ENCODE data around the gene THEM4.
"Not testable (repeated sequence)": the region's sequence is repeated elsewhere in the genome, so short reads cannot be mapped to it uniquely, and the experiment has no call there.

The THEM4 gene

GRCh38 chr1:151934048-151934493 lies 24.8 kb upstream of the THEM4 start:
- DNase-seq: no peak

- no peak for DNase-seq
These were observed 15.6 kb upstream of the THEM4 start for GRCh38 chr1:151924691-151925587.

GRCh38 chr1:151923422-151923821 lies 14.1 kb upstream of the THEM4 start:
- DNase-seq: no peak

GRCh38 chr1:151920149-151920548 lies 10.8 kb upstream of the THEM4 start:
- no peak for DNase-seq

DNA sequence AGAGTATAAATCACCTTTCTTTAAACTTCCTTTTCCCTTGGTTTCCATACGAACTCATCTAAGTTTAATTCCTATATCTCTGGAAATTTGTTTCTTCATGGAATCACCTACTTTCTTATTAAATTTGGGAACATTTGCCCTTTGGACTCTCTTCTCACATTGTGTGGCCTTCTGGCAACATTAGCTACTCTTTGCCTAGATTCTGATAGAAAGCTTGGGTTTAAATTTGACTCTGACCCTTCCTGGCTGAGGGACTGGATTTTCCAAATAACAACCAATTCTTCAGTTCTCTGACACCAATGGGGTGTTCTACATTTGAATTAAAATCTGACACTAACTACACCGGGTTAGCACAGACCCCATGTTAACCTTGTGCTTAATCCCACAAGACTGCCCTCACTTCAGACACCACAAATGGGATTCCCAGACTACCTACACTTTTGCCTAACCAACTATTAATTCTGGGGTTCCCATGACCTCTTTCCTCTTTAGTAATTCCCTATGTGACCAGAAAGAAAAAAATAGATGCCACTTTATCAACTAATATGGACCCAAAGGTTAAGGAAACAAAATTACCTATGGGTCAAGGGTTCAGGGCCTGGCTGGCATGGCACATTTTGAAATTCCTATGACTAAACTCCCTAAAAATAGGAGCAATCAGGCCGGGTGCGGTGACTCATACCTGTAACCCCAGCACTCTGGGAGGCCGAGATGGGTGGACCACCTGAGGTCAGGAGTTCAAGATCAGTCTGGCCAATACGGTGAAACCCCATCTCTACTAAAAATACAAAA lies 9.7 kb upstream of the THEM4 start:
- DNase-seq: no peak

- no peak for DNase-seq
These were observed 8.8 kb upstream of the THEM4 start for GRCh38 chr1:151918156-151918555.

DNA sequence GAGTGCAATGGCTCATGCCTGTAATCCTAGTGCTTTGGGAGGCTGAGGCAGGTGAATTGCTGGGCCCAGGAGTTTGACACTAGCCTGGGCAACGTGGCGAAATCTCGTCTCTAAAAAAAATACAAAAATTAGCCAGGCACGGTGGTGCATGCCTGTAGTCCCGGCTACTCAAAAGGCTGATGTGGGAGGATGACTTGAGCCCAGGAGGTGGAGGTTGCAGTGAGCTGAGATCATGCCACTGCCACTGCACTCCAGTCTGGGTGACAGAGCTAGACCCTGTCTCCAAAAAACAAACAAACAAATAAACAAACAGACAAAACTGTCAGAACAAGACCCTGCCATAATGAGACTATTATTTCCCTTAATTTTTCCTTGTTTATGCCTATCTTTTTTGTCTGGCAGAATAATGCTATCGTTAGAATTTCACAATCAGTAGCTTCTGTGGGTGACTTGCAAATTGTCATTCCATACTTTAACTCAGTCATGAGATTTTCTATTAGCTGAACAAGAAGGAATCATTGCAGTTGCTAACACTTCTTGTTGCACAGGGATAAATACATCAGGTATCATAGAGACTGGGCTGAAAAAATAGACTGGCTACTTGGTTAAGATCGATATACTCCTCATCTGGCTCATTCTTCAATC lies 7.5 kb upstream of the THEM4 start:
- no peak for DNase-seq

DNA sequence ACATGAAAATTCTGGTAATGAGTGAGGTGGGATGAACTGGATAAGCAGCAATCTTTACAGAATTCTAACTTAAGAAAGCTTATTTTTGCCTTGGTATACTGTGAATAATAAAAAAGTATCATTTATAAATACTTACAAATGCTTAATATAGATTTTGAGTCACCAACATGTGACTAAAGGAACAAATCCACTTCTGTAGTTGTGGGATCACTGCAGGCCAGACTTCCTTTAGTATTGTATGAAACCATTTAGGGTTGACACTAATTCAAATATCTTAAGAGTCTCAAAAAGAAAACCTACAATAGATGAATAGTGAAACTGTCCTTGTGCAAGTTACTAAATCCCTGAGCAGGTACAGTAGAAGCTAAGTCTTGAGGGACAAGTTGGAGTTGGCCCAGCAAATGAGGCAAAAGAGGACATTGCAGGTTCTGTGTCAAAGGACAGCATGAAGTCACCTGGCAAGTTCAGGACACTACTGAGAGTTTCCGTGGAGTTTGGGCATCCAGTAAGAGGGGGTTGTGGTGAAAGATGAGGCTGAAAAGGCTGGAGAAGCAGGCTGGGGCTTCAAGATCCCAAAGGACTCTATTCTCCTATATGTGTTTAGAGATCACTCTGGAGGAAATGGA lies 5.9 kb upstream of the THEM4 start:
- DNase-seq: no peak

- DNase-seq: no peak
These were observed 4.8 kb upstream of the THEM4 start for GRCh38 chr1:151914076-151914475.

- no peak for DNase-seq
These were observed 3.7 kb upstream of the THEM4 start for GRCh38 chr1:151912973-151913372.

- DNase-seq: no peak
These were observed 1.1 kb downstream of the THEM4 start for GRCh38 chr1:151908228-151908691.

DNA sequence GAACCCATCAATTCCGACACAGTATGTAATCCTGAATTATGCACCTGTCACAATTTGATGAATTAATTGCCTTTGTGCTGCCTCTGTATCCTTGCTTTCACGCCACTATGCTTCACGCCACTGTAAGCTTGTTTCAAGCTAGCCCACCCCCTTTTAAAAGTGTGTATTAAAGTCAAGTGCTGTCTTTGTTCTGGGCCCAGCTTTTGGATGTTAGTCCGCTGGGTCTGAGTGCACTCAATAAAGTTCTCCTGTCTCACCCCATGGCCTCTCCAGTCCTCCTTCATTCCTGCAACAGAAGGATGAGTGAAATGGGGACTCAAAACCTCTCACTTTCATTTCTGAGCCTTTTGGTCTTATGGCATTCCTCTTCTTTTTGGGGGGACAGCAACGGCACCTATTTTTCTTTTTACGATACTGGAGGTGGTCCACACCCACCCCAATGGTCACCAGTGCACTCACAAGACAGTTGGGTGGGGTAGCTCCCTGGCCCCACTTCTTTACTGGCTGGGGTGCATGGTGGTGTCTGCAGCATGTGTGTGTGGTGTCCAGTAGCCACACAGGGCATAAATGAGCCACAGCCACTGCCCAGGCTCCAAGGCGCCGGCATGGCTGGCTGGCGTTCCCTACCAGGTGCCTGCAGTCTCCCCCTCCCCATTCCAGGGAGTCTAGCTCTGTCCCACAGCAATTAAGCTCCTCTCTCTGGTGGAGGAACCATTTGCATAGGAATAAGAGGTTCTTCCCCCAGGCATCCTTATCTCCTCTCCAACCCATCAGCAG lies 1.8 kb downstream of the THEM4 start:
- DNase-seq: no peak

DNA sequence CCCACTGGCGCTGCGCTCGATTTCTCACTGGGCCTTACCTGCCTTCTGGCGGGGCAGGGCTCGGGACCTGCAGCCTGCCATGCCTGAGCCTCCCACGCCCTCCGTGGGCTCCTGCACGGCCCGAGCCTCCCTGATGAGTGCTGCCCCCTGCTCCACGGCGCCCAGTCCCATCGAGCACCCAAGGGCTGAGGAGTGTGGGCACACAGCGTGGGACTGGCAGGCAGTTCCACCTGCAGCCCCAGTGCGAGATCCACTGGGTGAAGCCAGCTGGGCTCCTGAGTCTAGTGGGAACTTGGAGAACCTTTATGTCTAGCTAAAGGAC lies 3.0 kb downstream of the THEM4 start:
- DNase-seq: not testable (repeated sequence)

- DNase-seq: not testable (repeated sequence)
These were observed 3.6 kb downstream of the THEM4 start for GRCh38 chr1:151905443-151906323.

DNA sequence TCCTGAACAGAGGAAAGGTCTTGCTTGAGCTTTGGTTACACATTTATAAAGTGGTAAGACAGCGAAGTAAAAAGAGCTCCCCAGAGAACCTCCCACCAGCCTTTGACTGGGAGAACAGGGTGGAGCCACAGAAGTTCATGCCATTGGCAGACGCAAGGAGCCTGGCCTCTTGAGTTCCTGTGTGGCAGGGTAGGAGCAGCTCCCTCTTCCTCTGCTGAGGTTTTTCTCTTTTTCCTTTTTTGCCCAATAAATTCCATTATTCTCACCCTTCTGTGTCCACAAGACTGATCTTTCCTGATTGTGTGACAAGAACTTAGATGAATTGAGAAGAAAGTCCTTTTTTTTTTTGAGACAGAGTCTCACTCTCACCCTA lies 4.3 kb downstream of the THEM4 start:
- no peak for DNase-seq

DNA sequence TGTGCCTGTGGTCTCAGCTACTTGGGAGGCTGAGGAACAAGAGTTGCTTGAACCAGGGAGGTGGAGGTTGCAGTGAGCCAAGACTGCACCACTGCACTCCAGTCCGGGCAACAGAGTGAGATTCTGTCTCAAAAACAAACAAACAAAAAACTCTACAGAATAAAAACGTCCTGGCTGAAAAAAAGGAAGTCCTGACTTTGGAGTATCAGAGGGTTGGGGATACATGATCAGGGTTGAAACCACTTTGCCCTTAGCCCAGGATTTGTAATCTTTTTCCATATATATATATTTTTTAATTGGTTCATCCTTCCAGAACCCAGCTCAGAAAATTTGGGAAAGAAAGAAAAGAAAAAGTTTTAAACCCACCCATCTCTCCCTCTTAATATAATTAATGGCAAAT lies 6.5 kb downstream of the THEM4 start:
- no peak for DNase-seq

DNA sequence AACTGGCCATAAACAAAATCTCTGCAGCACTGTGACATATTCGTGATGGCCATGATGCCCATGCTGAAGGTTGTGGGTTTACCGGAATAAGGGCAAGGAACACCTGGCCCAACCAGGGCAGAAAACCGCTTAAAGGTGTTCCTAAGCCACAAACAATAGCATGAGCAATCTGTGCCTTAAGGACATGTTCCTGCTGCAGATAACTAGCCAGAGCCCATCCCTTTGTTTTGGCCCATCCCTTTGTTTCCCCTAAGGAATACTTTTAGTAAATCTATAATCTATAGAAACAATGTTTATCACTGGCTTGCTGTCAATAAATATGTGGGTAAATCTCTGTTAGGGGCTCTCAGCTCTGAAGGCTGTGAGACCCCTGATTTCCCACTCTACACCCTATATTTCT lies 8.5 kb downstream of the THEM4 start:
- not testable (repeated sequence) for DNase-seq

DNA sequence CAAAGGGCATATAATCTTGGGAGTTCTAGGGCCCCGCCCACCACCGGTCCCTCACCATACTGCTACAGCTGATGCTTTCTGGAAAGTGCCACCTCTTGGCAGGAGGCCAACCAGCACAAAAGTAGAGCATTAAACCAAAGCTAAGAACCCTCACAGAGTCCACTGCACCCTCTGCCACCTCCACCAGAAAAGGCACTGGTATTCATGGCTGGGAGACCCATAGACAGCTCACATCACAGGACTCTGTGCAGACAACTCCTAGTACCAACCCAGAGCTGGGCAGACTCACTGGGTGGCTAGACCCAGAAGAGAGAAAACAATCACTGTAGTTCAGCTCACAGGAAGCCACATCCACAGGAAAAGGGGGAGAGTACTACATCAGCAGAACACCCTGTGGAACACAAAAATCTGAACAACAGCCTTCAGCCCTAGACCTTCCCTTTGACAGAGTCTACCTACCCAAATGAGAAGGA lies 10.8 kb downstream of the THEM4 start:
- DNase-seq: no peak

DNA sequence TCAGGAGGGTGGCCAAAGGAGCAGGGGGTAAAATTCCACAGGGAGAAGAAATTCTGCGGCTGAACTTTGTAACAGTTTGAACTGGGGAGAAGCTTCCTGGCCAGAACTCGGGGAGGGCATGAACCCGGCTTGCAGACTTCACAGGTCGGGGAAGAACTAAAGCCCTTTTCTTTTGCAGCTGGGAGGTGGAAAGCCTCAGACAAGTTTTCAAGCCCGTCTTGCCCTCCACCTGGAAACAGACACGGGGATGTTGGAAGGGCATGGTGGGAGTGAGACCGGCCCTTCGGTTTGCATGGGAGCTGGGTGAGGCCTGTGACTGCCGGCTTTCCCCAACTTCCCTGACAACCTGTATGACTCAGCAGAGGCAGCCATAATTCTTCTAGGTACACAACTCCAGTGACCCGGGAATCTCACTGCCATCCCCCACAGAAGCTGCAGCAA lies 11.3 kb downstream of the THEM4 start:
- no peak for DNase-seq

DNA sequence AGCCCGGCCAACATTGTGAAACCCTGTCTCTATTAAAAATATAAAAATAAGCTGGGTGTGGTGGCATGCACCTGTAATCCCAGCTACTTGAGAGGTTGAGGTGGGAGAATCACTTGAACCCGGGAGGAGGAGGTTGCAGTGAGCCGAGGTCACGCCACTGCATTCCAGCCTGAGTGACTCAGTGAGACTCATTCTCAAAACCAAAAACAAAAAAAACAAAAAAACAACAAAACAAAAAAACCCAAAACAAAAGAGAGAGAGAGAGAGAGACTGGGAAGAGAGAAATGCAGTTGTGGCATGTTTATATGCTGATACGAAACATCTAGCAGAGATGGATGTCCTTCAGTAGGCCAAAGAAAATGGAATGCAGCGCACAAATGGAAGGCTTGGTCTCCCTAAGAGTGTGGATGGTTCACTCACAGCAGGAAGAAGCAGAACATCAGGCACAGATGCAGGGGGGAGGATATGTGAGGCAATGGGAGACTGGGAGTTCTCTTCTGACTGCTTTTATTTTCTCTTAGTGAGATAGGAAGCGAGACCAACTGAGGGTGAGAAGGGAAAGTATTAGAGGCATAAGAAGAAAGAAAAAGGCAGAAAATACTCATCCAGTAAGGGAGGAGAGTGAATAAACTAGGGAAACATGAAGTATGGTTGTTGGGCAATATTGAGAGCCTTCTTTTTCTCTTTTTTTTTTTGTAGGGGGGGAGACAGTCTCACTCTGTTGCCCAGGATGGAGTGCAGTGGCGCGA lies 16.0 kb downstream of the THEM4 start:
- DNase-seq: no peak
